ENCODE data around the gene ANXA2R. TPM values are rescaled to one million over a fixed set of nuclear protein-coding genes. Genes with fewer than 3 reads are reported as not detected.

Gene ANXA2R
- total and polyA plus RNA-seq, 9 of the 15 experiments (the other 6 are each of a cell fraction or from before 2014, with no cell fraction given): 2.1 to 4.8 (median 3.4) TPM

GRCh38 chr5:43008363-43009153 lies 31.6 kb downstream of the ANXA2R start (continued):
- TF ChIP-seq ARID4B (CRISPR knock-in tag; IDR thresholded peaks at IDR 0.05) (no peak), ZNF551 (CRISPR knock-in tag; IDR thresholded peaks at IDR 0.05) (no peak), ZNF668 (CRISPR knock-in tag; IDR thresholded peaks at IDR 0.05) (0 out of 2 replicates have a peak, but pooled peaks have one; percentile 67), YY1 (IDR thresholded peaks at IDR 0.05; ENCODE audit: borderline replicate concordance in 1 of 3, control insufficient read depth in 1 of 3, extremely low read depth in 1 of 3, insufficient read depth in 3 of 3, insufficient read length in 1 of 3, insufficient replicate concordance in 2 of 3, low read depth in 1 of 3, low read length in 2 of 3) (peak in 2 of 3 experiments; percentile 0 to 54), HNRNPLL (IDR thresholded peaks at IDR 0.05; ENCODE audit: low read depth, low read length, poor library complexity, severe bottlenecking) (peak; percentile 98), MTA3 (IDR thresholded peaks at IDR 0.05; ENCODE audit: borderline replicate concordance) (peak; percentile 83; the same call in 1 of the 2 replicates), ZSCAN32 (CRISPR knock-in tag; IDR thresholded peaks at IDR 0.05) (no peak), PTBP1 (IDR thresholded peaks at IDR 0.05; ENCODE audit: low read depth, low read length) (no peak), CBX1 (IDR thresholded peaks at IDR 0.05; ENCODE audit: low read depth) (peak; percentile 99), HDAC1 (IDR thresholded peaks at IDR 0.05) (peak in 1 of 2 experiments; percentile 75; a peak in 2 of 4 replicates), ADNP (tag; IDR thresholded peaks at IDR 0.05) (peak; percentile 100), HSF4 (CRISPR knock-in tag; IDR thresholded peaks at IDR 0.05; ENCODE audit: borderline replicate concordance) (peak; percentile 44; the same call in 1 of the 2 replicates), FOXO4 (CRISPR knock-in tag; IDR thresholded peaks at IDR 0.05) (no peak), CXXC5 (CRISPR knock-in tag; IDR thresholded peaks at IDR 0.05) (peak; percentile 93), MEF2A (IDR thresholded peaks at IDR 0.05; ENCODE audit: control insufficient read depth, low read depth, low read length) (no peak; the same call in 1 of the 2 replicates), HNRNPK (IDR thresholded peaks at IDR 0.05; ENCODE audit: low read depth, low read length, poor library complexity, severe bottlenecking) (no peak), NR1H2 (CRISPR knock-in tag; IDR thresholded peaks at IDR 0.05) (no peak), ZNF695 (CRISPR knock-in tag; IDR thresholded peaks at IDR 0.05) (peak; percentile 46; the same call in 1 of the 2 replicates), HDAC8 (tag; IDR thresholded peaks at IDR 0.05) (peak; percentile 80)
- TF ChIP-seq, protein P1, sequence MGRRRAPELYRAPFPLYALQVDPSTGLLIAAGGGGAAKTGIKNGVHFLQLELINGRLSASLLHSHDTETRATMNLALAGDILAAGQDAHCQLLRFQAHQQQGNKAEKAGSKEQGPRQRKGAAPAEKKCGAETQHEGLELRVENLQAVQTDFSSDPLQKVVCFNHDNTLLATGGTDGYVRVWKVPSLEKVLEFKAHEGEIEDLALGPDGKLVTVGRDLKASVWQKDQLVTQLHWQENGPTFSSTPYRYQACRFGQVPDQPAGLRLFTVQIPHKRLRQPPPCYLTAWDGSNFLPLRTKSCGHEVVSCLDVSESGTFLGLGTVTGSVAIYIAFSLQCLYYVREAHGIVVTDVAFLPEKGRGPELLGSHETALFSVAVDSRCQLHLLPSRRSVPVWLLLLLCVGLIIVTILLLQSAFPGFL (CRISPR knock-in tag; IDR thresholded peaks at IDR 0.05): no peak

Measured in K562 (cell line).